Choroid plexus epithelial cell (primary cell): ENCODE data around the gene ARMH4.
A peak's percentile ranks its signal among the peaks of the same experiment; 100 is the strongest.

Experiments used
- DNase-seq: peaks from one replicate; pipeline ENCODE4 v3.0.0-alpha.2; 2010; ENCODE audit warnings: low read depth
- H3K4me3 ChIP-seq: 2 replicates; pipeline ENCODE4 v1.5.1; 2011; ENCODE audit warnings: low read depth, mild to moderate bottlenecking, control low read depth, low read length, moderate library complexity
- TF ChIP-seq, protein P1 (sequence below): conservative IDR thresholded peaks from 2 replicates; pipeline ENCODE4 v1.5.1; 2011; ENCODE audit warnings: low read depth, mild to moderate bottlenecking, control low read depth, inconsistent platforms, low read length, moderate library complexity

The ARMH4 gene

DNA sequence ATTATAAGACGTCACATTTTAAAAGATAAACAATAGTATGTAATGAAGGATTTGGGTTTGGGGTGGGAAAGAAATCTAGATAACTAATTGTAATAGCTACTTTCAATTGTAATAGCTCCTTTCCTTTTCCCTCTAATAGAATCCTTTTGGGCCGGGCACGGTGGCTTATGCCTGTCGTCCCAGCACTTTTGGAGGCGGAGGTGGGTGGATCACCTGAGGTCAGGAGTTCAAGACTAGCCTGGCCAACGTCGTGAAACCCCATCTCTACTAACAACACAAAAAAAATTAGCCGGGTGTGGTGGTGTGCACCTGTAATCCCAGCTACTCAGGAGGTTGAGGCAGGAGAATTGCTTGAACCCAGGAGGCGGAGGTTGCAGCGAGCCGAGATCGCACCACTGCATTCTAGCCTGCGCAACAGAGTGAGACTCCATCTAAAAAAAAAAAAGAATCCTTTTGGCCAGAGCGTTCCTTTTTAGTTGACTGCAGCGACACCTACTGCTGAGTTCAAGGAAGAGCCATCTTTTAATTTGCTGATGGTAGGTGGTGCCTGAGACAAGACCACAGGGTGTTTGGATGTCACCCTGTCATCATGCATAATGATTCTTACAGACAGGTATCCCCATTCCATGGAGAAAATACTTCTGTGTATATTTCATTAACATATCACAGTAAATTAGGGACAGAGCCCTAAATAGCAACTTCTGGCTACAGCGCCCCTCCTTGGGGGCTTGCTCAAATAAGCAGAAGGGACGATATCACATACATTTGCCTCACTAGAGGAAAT lies 79.5 kb downstream of the ARMH4 start:
- H3K4me3 ChIP-seq = no peak overlapping the region
- peak; percentile 87 for DNase-seq
- TF ChIP-seq, protein P1, sequence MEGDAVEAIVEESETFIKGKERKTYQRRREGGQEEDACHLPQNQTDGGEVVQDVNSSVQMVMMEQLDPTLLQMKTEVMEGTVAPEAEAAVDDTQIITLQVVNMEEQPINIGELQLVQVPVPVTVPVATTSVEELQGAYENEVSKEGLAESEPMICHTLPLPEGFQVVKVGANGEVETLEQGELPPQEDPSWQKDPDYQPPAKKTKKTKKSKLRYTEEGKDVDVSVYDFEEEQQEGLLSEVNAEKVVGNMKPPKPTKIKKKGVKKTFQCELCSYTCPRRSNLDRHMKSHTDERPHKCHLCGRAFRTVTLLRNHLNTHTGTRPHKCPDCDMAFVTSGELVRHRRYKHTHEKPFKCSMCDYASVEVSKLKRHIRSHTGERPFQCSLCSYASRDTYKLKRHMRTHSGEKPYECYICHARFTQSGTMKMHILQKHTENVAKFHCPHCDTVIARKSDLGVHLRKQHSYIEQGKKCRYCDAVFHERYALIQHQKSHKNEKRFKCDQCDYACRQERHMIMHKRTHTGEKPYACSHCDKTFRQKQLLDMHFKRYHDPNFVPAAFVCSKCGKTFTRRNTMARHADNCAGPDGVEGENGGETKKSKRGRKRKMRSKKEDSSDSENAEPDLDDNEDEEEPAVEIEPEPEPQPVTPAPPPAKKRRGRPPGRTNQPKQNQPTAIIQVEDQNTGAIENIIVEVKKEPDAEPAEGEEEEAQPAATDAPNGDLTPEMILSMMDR = peak; percentile 80

DNA sequence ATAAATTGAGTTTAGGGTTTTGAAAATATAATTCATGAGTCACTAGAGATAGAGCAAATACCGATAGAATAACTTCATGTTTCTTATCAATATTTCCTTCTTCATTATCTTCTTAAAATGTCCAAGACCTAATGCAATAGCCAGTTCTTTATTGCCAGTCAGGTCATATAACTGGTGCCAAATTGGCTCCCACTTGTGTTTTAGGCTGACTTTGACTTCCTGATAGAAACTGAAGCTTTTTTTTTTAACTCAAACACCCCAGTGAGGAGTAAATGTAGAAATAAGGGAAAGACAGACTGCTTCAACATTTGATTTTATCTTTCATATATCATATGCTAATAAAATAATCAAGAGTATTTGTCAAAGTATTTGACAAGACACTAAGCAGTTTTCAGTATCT lies 80.7 kb downstream of the ARMH4 start:
- TF ChIP-seq, protein P1 = no peak
- DNase-seq = no peak
- no peak overlapping the region for H3K4me3 ChIP-seq

DNA sequence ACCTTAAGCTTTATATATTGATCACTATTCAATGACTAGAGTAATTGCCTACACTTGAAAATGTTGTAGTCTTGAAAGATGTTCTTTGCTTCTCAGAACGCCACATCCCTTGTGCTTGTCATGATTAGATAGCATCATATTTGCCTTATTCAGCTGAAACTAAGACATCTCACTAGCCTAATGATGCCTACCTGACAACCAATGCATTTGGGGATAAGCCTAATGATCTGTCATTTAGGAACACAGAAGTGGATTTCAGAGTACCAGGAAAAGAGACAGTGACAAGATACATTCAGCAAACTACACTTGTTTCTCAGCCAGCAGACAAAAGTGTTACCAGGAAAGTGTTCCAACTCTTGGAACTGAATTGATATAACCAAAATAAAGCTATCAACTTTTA lies 83.7 kb downstream of the ARMH4 start:
- H3K4me3 ChIP-seq = no peak overlapping the region
- TF ChIP-seq, protein P1 = no peak
- no peak for DNase-seq

DNA sequence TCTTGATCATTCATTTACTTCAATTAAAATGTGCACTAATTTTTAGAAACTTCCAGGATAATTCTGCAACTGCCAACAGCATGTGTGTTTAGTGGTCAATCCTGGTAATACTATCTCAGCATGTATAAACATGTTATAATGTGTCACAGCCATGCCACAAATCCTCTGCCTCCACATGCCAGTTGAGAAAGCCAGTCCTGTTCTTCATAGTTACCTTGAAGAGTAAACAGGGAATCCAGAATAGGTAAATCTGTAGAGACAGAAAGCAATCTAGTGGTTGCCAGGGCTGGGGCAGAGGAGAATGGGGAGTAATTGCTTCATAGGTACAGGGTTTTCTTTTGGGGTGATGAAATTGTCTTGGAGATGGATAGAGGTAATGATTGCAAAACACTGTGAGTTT lies 85.9 kb downstream of the ARMH4 start:
- no peak for DNase-seq
- no peak overlapping the region for H3K4me3 ChIP-seq
- TF ChIP-seq, protein P1 = no peak

DNA sequence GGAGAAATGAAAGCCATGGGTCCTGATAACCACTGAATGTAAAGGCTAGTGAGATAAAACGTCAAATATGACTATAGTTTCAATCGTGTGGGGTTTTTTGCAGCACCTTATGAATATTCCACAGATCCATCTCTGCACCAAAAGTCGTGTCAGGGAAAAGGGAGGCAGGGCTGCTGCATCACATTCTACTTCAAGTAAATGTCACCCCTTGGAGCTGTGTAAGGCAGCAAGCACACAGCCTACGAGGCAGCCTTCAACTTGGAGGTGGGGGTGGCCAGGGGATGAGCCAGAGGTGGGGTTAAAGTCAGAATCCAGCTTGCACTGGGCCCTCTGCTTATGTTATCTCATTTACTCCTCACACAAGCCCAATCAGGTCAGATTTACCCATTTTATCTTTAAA lies 90.4 kb downstream of the ARMH4 start:
- DNase-seq = no peak
- TF ChIP-seq, protein P1 = no peak
- H3K4me3 ChIP-seq = no peak overlapping the region

DNA sequence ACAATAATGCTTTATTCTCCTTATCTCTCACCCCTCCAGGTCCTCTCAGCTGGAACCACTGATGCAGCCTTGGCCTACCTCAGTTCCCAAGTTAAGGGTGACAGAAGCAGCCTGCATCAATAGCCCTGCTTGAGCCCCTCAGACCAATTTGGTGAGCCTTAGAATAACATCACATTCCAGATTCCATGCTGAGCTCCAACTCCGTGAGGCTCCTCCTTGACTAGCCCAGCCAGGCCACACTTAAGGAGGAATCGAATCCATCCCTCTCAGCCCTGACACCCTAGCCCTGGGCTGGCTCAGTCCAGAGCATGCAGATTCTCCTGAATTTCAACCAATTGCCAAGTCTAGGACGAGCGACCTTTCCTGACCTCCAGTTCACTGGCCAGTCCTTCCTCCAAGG lies 91.1 kb downstream of the ARMH4 start:
- TF ChIP-seq, protein P1 = no peak
- no peak for DNase-seq
- no peak overlapping the region for H3K4me3 ChIP-seq

DNA sequence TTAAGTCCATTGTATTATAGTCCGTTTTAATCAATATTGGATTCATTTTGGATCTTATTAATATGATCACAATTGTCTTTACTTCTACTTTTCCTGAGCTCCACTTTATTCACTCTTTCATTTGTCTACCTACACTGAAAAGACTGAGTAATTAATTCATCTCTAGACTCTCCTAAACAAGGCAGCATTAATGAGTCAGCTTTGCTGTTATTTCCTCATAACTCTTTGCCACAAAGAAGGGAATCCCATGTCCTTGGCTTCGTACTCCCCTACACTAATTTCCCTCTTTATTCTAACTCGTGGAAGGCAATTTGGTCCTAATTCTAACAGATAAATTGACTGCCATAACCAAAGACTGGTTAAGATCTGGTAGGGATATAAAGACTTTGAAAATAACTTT lies 91.9 kb downstream of the ARMH4 start:
- DNase-seq = no peak
- no peak overlapping the region for H3K4me3 ChIP-seq
- TF ChIP-seq, protein P1 = no peak
